Naive thymus-derived CD4-positive, alpha-beta T cell (primary cell): Measurements from ENCODE around the gene LRATD1. TPM values are rescaled to one million over a fixed set of nuclear protein-coding genes. Genes with fewer than 3 reads are reported as not detected.
"Not testable (repeated sequence)": the region's sequence is repeated elsewhere in the genome, so short reads cannot be mapped to it uniquely, and the experiment has no call there.

Experiments used
- ATAC-seq: fragments of 150-1000 bp; cut with Tn5 transposase; 2 replicates; pipeline ENCODE4 v1.10.0; 2021; ENCODE audit warnings: mild to moderate bottlenecking, moderate library complexity
- CTCF ChIA-PET: fragments of 350-600 bp; sonication (Branson Sonifier 250); formaldehyde crosslinking; loops from one replicate; lab custom pipeline; 2021; ENCODE audit warnings: antibody characterized with exemption; lab: Charles Lee
- POLR2A ChIA-PET: fragments of 350-600 bp; sonication (Branson Sonifier 250); formaldehyde crosslinking; loops from one replicate; lab custom pipeline; 2021; ENCODE audit warnings: antibody characterized with exemption, inconsistent platforms; lab: Charles Lee
- DNase-seq, 9 donors: peaks; one replicate each; pipeline versions ENCODE4 v3.0.0 to v3.0.0-alpha.2; 2020 to 2022; ENCODE audit warnings: mixed read lengths in 1 of 9
- H3K27ac ChIP-seq: one replicate; pipeline ENCODE4 v1.7.0; 2013; ENCODE audit warnings: mild to moderate bottlenecking, low read depth, low read length, moderate library complexity
- H3K27me3 ChIP-seq, 2 donors: one replicate each; pipeline ENCODE4 v1.7.0; 2013; ENCODE audit warnings: low read length in 2 of 2, mild to moderate bottlenecking in 2 of 2, moderate library complexity in 2 of 2; ENCODE audit not compliant: control insufficient read depth in 2 of 2, insufficient read depth in 2 of 2
- H3K36me3 ChIP-seq, 3 experiments: 1 replicate in 2 of 3; 2 replicates in 1 of 3; pipeline ENCODE4 v1.7.0; 2013; ENCODE audit warnings: low read length in 3 of 3, mild to moderate bottlenecking in 3 of 3, moderate library complexity in 1 of 3; ENCODE audit not compliant: insufficient read depth in 3 of 3, control insufficient read depth in 2 of 3
- H3K4me1 ChIP-seq, 2 donors: one replicate each; pipeline ENCODE4 v1.7.0; 2013; ENCODE audit warnings: low read length in 2 of 2, mild to moderate bottlenecking in 2 of 2, moderate library complexity in 1 of 2; ENCODE audit not compliant: control insufficient read depth in 2 of 2, insufficient read depth in 2 of 2
- H3K4me3 ChIP-seq: 2 replicates; pipeline ENCODE4 v1.7.0; 2013; ENCODE audit warnings: mild to moderate bottlenecking, low read length
- H3K9me3 ChIP-seq, 3 experiments: 1 replicate in 2 of 3; 2 replicates in 1 of 3; pipeline ENCODE4 v1.7.0; 2013; ENCODE audit warnings: low read length in 3 of 3; ENCODE audit not compliant: control insufficient read depth in 2 of 3
- H3K27ac Mint-ChIP-seq, 9 donors: one replicate each; pipeline ENCODE4 v1.8.0; 2020 to 2022; ENCODE audit warnings: mixed read lengths in 9 of 9, mild to moderate bottlenecking in 8 of 9, moderate library complexity in 5 of 9, inconsistent platforms in 2 of 9
- H3K27me3 Mint-ChIP-seq, 5 donors: one replicate each; pipeline ENCODE4 v1.8.0; 2021 to 2022; ENCODE audit warnings: mixed read lengths in 5 of 5, mild to moderate bottlenecking in 1 of 5
- H3K36me3 Mint-ChIP-seq, 5 donors: one replicate each; pipeline ENCODE4 v1.8.0; 2020 to 2022; ENCODE audit warnings: mixed read lengths in 5 of 5, mild to moderate bottlenecking in 3 of 5, inconsistent platforms in 1 of 5
- H3K4me1 Mint-ChIP-seq, 7 donors: one replicate each; pipeline ENCODE4 v1.8.0; 2020 to 2022; ENCODE audit warnings: mixed read lengths in 7 of 7, mild to moderate bottlenecking in 3 of 7, inconsistent platforms in 1 of 7
- H3K4me3 Mint-ChIP-seq, 10 donors: one replicate each; pipeline ENCODE4 v1.8.0; 2020 to 2022; ENCODE audit warnings: mild to moderate bottlenecking in 10 of 10, mixed read lengths in 10 of 10, moderate library complexity in 6 of 10, inconsistent platforms in 2 of 10
- H3K9me3 Mint-ChIP-seq, 11 donors: one replicate each; pipeline ENCODE4 v1.8.0; 2020 to 2022; ENCODE audit warnings: mixed read lengths in 11 of 11, mild to moderate bottlenecking in 4 of 11, inconsistent platforms in 1 of 11, moderate library complexity in 1 of 11
- intact Hi-C, 2 donors: fragments of 100-400 bp; cut with micrococcal nuclease; formaldehyde crosslinking; loops; one replicate each; pipeline ENCODE4 v1.15.1; 2023
- polyA plus RNA-seq, 2 donors: library from polyadenylated mRNA; unstranded; fragments of 300-500 nt; fragmentation: Illumina TruSeq; gene quantifications; one replicate each; pipeline ENCODE4 v1.2.3, GENCODE V29; 2021
- total RNA-seq, 6 experiments: library from RNA in 5 of 6; stranded (reverse) in 5 of 6; gene quantifications; 1 replicate in 5 of 6; 2 replicates in 1 of 6; pipeline ENCODE4 v1.2.3 and lab custom pipeline; 2021 to 2026

LRATD1 gene
- total and polyA plus RNA-seq, 7 experiments from 2014 or later, result not detected

- Histone ChIP-seq H3K9me3 (no peaks in the 10 kb centered on the region), H3K4me1 (no peaks in the 10 kb centered on the region), H3K36me3 (no peaks in the 10 kb centered on the region), H3K27ac (no peak overlapping the region), H3K4me3 (no peak overlapping the region), H3K27me3 (no peaks in the 10 kb centered on the region)
- no peak overlapping the region for H3K4me3 Mint-ChIP-seq
- H3K4me1 Mint-ChIP-seq, result no peaks in the 10 kb centered on the region
- intact Hi-C loops, result no loop called here
- H3K36me3 Mint-ChIP-seq, result no peaks in the 10 kb centered on the region
- peaks cover 0 to 7% (median 2%) of the 10 kb centered on the region in 11 donors for H3K9me3 Mint-ChIP-seq
- CTCF ChIA-PET, result no interaction called here
- ATAC-seq (no peak), DNase-seq (no peak)
- H3K27me3 Mint-ChIP-seq, result peaks cover 0 to 15% (median 11%) of the 10 kb centered on the region in 5 donors
- POLR2A ChIA-PET, result no interaction called here
- H3K27ac Mint-ChIP-seq, result no peak overlapping the region
Measured at GRCh38 chr2:14619441-14619840, 13.1 kb upstream of the LRATD1 start.

GRCh38 chr2:14621114-14621513 lies 11.4 kb upstream of the LRATD1 start:
- ATAC-seq, result no peak
- intact Hi-C loops, result no loop called here
- Histone ChIP-seq H3K9me3 (no peaks in the 10 kb centered on the region), H3K36me3 (no peaks in the 10 kb centered on the region), H3K4me3 (no peak overlapping the region), H3K27me3 (no peaks in the 10 kb centered on the region), H3K27ac (no peak overlapping the region), H3K4me1 (no peaks in the 10 kb centered on the region)
- POLR2A ChIA-PET, result no interaction called here
- Mint-ChIP-seq H3K4me3 (no peak overlapping the region), H3K27ac (no peak overlapping the region), H3K36me3 (no peaks in the 10 kb centered on the region), H3K4me1 (no peaks in the 10 kb centered on the region), H3K9me3 (peaks cover 0 to 7% (median 2%) of the 10 kb centered on the region in 11 donors), H3K27me3 (peaks cover 0 to 15% (median 11%) of the 10 kb centered on the region in 5 donors)
- CTCF ChIA-PET, result interaction anchor here (0.7 kb wide), 1 partner anchor 30 kb away, joined by 3 read pairs; no protein-coding TSS in a partner anchor
- no peak for DNase-seq

GRCh38 chr2:14621906-14622549 lies 10.5 kb upstream of the LRATD1 start:
- Mint-ChIP-seq H3K27ac (no peak overlapping the region), H3K27me3 (peaks cover 0 to 15% (median 11%) of the 10 kb centered on the region in 5 donors), H3K4me1 (no peaks in the 10 kb centered on the region), H3K36me3 (no peaks in the 10 kb centered on the region), H3K9me3 (peaks cover 0 to 7% (median 2%) of the 10 kb centered on the region in 11 donors), H3K4me3 (no peak overlapping the region)
- ChIA-PET CTCF (no interaction called here), POLR2A (no interaction called here)
- intact Hi-C loops, result no loop called here
- Histone ChIP-seq H3K4me3 (no peak overlapping the region), H3K4me1 (no peaks in the 10 kb centered on the region), H3K36me3 (no peaks in the 10 kb centered on the region), H3K27ac (no peak overlapping the region), H3K9me3 (no peaks in the 10 kb centered on the region), H3K27me3 (no peaks in the 10 kb centered on the region)
- ATAC-seq, result no peak
- DNase-seq, result no peak

GRCh38 chr2:14622550-14622939 lies 10.0 kb upstream of the LRATD1 start:
- peaks cover 0 to 15% (median 11%) of the 10 kb centered on the region in 5 donors for H3K27me3 Mint-ChIP-seq
- DNase-seq, H3K27ac Mint-ChIP-seq, H3K36me3 ChIP-seq, H3K9me3 Mint-ChIP-seq, H3K9me3 ChIP-seq, H3K27me3 ChIP-seq, ATAC-seq, H3K4me1 Mint-ChIP-seq, intact Hi-C loops, H3K4me3 Mint-ChIP-seq, POLR2A ChIA-PET, H3K36me3 Mint-ChIP-seq, H3K27ac ChIP-seq, CTCF ChIA-PET, H3K4me3 ChIP-seq, H3K4me1 ChIP-seq: not testable (repeated sequence)

GRCh38 chr2:14623237-14623636 lies 9.3 kb upstream of the LRATD1 start:
- intact Hi-C loops, result no loop called here
- CTCF ChIA-PET, result no interaction called here
- POLR2A ChIA-PET, result no interaction called here
- no peaks in the 10 kb centered on the region for H3K36me3 Mint-ChIP-seq
- Histone ChIP-seq H3K36me3 (no peaks in the 10 kb centered on the region), H3K27me3 (no peaks in the 10 kb centered on the region), H3K9me3 (no peaks in the 10 kb centered on the region), H3K4me3 (no peak overlapping the region), H3K4me1 (no peaks in the 10 kb centered on the region), H3K27ac (no peak overlapping the region)
- H3K9me3 Mint-ChIP-seq, result peaks cover 0 to 9% (median 3%) of the 10 kb centered on the region in 11 donors
- DNase-seq (no peak), ATAC-seq (no peak)
- no peak overlapping the region for H3K4me3 Mint-ChIP-seq
- H3K27me3 Mint-ChIP-seq, result peaks cover 0 to 14% (median 11%) of the 10 kb centered on the region in 5 donors
- no peaks in the 10 kb centered on the region for H3K4me1 Mint-ChIP-seq
- no peak overlapping the region for H3K27ac Mint-ChIP-seq

- H3K27me3 ChIP-seq, result no peaks in the 10 kb centered on the region
- Mint-ChIP-seq H3K4me3 (no peak overlapping the region), H3K4me1 (no peaks in the 10 kb centered on the region), H3K9me3 (peaks cover 0 to 6% (median 1%) of the 10 kb centered on the region in 11 donors), H3K27me3 (peaks cover 14 to 41% (median 19%) of the 10 kb centered on the region in 5 donors), H3K36me3 (no peaks in the 10 kb centered on the region), H3K27ac (no peak overlapping the region)
- no peak overlapping the region for H3K27ac ChIP-seq
- no peaks in the 10 kb centered on the region for H3K9me3 ChIP-seq
- ChIA-PET POLR2A (no interaction called here), CTCF (no interaction called here)
- H3K4me1 ChIP-seq, result no peaks in the 10 kb centered on the region
- intact Hi-C loops, result no loop called here
- H3K4me3 ChIP-seq, result no peak overlapping the region
- ATAC-seq (no peak), DNase-seq (no peak)
- H3K36me3 ChIP-seq, result no peaks in the 10 kb centered on the region
Measured at GRCh38 chr2:14626873-14627272, 5.6 kb upstream of the LRATD1 start.

- H3K36me3 Mint-ChIP-seq, result peaks cover 0 to 4% (median 0%) of the 10 kb centered on the region in 5 donors
- no peak for ATAC-seq
- no peaks in the 10 kb centered on the region for H3K4me1 ChIP-seq
- H3K9me3 ChIP-seq, result no peaks in the 10 kb centered on the region
- POLR2A ChIA-PET, result no interaction called here
- no peak overlapping the region for H3K4me3 Mint-ChIP-seq
- no peaks in the 10 kb centered on the region for H3K36me3 ChIP-seq
- H3K27me3 Mint-ChIP-seq, result peaks cover 29 to 51% (median 32%) of the 10 kb centered on the region in 5 donors
- peaks cover 0 to 5% (median 0%) of the 10 kb centered on the region in 7 donors for H3K4me1 Mint-ChIP-seq
- no peak overlapping the region for H3K27ac Mint-ChIP-seq
- no peak for DNase-seq
- intact Hi-C loops, result no loop called here
- CTCF ChIA-PET, result no interaction called here
- peaks cover 0 to 10% (median 2%) of the 10 kb centered on the region in 11 donors for H3K9me3 Mint-ChIP-seq
- no peak overlapping the region for H3K4me3 ChIP-seq
- H3K27me3 ChIP-seq, result no peaks in the 10 kb centered on the region
- H3K27ac ChIP-seq, result no peak overlapping the region
Measured at GRCh38 chr2:14628901-14629300, 3.6 kb upstream of the LRATD1 start.
